SIG-M5 (cell line): ENCODE results near the gene SOX13.
"Not testable (repeated sequence)": the region's sequence is repeated elsewhere in the genome, so short reads cannot be mapped to it uniquely, and the experiment has no call there.

ENCODE experiments used
- DNase-seq: peaks from one replicate; lab custom pipeline; 2025; lab: John Stamatoyannopoulos, UW

The SOX13 gene

DNA sequence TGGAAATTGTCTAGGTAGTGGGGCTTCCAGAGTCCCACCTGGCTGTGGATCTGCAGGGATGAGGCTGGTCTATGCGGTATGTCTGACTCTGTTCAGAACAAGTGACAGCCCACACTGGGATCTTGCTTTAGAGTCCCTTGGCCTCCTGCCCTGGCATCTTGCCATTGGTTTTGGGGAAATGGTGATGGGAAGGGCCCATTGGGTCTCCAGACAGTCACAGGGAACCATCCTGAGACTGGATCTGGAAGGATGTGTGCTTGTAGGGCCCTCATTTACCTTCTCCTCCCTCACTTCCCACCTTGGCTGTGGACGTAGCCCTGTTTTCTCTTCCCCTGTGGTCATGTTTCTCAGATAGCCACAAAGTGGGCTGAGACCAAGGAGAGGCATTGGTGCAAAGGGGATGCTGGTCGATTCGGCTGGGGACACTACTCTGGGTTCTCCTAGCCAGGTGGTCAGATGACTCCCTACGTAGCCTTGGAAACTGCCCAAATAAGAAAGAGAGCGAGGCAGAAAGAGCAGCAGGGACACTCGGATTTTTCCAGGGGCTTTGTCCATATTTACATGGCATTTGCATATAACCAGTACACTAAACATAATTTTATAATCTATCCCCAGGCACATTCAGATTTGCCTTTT is 15.1 kb downstream of the SOX13 start:
- DNase-seq = no peak

DNA sequence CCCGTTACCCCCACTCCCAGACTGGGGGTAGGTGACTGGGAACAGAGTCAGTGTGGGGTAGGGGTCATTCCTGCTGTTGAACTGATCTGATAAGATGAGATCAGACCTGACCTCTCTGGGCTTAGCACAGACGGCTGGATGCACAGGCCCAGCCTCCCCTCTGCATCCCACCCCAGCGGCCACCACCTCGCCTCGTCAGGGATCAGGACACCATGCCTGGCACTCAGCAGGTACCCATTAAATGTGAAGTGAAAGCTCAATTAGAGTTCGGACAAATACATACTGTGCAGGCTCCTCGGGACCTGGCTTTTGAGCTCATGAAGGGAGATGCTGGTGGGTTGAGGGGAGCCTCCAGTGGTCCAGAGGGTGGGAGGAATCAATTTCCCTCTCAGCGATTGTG is 15.7 kb downstream of the SOX13 start:
- no peak for DNase-seq

DNA sequence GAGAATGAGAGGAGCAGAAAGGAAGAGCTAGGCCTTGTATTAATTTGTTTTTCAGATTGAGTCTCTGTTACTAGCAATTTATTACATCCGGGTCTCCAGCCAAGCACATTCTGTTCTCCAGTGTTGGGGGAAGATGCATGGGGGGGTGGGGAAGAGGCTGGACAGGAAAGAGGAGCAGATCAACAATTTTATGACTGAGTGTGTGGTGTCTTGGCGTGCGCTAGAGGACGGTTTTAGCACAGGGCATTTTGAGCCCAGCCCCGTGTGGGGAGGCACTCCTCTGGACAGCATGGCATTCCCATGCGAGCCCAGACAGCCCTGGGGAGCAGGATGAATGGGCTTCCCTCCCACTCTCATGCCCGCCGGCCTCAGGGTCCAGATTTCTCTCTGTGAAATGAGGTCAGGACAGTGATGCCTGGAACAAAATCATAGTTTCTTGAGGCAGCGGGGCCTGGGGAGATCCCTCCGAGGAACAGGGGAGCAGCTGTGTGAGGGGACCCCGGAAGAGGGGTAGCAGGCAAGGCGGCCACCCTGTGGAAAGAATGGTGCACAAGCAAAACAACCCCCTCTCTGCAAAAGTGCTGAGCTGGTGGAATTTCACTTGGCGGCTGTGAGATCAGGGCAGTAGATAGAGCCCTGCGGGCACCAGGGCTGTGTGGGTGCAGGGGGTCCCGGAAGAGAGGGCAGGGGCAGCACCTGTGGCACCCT is 16.3 kb downstream of the SOX13 start:
- no peak for DNase-seq

DNA sequence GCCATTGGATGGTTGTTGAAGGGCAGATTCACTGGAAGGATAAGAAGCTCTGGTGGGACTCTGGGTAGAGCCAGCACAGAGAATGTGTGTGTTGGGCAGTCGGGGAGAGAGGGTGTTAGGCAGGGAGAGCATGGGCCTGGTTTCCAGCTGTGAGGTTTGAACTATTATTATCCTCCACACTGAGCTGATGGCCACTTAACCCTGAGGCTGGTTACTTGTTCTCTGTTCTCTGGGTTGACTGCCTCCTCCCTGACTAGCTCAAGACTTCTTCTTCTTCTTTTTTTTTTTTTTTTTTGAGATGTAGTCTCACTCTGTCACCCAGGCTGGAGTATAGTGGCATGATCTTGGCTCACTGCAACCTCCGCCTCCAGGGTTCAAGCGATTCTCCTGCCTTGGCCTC is 17.2 kb downstream of the SOX13 start:
- not testable (repeated sequence) for DNase-seq

DNA sequence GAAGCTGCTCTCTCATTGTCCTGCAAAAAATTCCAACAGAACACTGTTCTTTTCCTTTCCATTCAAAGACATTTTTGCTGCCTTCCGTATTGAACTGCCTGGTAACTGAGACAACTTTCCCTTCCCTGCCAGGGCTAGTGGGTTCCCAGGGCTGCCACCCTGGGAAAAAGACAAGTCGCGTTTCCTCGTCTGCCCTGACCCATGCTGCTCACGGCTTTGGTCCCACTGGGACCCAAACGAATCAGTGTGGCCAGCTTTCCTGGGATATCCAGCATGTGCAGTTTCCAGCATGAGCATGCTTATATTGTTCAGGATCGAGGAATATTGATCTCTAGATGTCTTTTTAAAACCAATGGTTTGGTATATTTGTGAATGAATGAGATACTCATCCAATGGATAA is 18.2 kb downstream of the SOX13 start:
- no peak for DNase-seq

DNA sequence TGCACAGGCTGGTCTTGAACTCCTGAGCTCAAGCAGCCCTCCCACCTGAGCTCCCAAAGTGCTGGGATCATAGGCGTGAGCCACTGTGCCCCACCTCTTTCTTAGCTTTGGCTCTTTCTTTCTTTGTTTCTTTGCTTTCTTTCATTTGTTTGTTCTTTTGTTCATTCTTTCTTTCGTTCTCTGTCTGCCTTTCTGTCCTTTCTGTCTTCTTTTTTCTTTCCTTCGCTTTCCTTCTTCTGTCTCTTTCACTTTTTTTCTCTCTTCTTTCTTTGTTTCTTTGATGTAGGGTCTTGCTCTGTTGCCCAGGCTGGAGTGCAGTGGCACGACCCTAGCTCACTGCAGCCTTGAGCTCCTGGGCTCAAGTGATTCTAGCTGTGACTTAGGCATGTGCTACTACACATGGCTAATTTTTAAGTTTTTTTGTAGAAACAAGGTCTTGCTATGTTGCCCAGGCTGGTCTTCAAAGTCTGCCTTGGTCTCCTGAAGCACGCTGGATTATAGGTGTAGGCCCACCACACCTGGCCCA is 18.9 kb downstream of the SOX13 start:
- no peak for DNase-seq

DNA sequence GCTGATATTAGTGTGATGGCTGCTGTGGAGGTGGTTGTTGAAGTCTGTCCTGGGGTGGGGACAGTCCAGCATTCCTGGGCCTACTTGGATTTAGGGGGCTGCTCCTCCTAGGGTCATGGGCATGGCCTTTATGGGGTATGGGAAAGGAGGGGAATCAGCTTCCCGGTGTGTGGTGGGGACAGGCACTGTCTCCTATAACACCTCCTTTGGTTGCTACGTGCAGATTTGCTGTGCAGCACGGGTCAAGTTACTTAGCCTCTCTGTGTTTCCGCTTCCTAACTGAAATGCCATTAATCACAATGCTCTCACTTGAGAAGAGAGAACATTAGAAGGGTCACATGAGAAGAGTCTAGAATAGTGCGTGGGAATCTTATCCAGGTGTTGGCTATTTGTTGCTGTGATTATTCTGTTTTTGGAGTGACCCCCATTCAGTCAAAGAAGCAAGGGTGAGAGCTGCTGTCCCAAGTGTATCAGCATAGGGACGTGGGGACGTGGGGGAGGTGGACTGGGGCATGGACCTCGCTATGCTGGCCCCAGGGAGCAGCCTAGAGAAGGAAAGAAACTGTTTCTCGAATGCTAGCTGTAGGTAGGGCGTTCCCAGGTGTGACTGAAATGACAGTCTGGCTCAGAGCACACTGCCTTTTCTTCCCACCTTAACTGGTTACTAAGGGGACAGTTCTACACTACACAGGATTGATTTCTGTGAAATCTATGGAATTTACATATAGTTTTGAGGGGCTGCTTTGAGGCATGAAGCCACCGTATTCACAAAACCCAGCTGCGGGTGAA is 19.9 kb downstream of the SOX13 start:
- DNase-seq = no peak

DNA sequence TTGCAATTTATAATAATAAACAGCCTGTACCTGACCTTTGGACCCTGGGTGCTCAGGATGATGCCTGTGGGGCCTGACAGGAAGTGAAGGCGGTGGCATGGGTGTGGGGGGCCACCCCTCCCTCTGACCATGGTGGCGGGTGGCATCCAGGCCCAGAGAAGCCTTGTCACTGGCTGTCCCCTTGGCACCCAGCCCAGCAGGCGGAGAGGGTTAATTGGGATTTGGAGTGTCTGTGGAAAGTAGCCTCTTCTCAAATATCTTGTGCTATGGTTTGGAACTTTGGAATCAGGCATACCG is 20.5 kb downstream of the SOX13 start:
- DNase-seq = no peak

DNA sequence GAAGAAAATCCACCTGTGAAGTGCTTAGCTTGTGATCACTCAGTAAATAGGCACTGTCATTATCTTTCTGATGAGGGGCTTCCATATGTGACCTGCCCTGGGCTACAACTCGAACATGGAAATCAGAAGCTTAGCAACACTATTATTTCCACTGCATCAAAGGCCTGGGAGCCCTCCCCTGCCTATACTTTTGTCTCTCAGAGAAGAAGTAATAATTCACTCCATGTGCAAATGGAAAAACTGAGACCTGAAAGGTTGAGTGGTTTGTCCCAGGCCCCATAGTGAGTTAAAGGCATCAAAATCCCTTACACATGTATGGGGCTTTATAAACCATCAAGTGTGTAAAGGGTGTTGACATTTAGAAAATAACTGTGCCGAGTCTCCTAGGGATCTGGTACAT is 20.9 kb downstream of the SOX13 start:
- DNase-seq = no peak

DNA sequence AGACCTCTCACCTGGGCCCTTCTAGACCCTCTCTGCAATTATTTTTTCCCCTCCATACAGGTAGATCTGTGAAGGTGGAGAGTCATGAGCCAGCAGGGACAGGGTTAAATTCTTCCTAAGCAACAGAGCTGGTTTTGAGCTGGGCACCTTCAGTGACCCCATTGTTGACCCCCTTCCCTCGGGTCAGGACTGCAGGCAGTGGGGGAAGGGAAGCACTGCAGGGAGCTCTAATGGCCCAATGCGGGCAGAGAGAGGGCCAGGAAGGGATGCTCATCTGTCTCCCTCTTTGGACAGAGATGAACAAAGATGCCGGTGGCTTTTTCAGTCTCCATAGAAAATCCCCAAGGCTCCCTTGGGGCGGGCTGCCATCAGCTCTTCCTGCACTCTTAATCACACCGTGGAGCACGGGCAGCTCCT is 21.4 kb downstream of the SOX13 start:
- no peak for DNase-seq

DNA sequence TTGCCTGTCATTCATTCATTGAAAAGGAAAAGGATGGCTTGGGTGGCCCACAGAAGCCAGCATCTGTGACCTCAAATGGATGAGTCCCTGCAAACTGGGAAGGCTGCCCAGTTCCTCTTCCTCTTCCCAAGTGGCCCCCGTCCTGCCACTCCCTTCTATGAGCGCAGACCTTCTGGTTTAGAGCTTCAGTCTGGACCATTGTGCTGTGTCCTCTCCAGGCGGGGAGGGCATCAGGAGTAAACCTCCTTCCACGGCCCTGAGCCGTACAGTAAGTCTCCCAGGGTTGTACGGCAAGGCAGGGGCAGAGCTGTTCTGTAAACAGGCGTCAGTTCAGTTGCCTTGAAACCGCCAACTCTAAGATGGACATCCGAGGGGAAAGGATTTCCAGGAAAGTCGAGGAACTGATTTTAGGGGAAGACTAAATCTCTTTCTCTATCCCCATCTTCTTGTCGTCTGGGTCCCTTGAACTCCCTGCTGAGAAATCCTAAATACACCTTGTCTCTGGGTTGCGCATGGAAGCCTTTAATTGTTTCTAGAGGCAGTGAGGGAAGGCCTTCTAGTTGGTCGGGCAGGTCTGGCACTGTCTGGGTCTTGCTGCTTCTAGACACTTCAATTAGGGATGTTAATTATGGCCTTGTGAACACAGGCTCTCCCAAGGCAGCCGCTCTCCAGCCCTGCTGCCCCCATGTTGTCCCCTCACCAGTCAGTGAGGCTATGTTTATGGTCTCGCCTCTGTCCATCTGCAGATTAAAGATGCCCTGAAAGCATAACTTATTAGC is 22.1 kb downstream of the SOX13 start:
- DNase-seq = no peak

DNA sequence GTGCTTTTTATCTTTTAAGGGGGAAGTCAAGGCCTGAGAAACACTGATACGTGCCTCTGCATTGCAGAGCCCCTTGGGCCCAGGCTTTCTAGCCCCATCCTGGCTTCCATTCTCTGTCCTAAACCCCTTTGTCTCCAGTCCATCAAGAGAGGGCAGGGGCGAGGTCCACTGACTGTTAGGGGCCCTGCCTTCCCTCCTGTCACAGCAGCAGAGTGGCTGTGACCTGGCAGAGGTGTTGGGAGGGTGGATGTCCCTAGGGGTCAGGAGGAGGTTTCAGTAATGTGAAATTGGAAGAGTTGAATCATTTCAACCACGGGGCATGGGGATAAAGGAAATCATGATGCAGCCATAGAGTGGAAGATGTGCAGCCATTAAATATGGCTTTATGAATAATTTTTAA is 24.0 kb downstream of the SOX13 start:
- DNase-seq = no peak

DNA sequence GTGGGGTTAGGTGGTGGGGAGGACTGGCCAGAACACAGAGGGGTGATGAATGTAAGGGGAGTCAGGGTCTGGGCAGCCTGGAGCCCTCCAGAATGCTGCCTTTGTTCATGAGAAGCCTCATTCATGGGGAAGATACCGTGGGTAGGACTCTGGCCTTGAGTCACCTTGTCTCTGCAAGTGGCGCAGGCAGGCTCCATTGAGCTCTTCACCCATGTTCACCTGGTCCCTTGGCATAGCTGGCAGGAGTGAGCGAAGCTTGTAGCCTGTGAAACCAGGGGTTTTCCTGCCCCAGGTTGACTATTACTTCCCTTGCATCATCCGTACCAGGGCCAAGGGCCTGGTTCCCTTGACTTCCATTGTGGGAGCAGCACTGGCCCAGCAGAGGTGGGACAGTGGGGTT is 25.8 kb downstream of the SOX13 start:
- no peak for DNase-seq

DNA sequence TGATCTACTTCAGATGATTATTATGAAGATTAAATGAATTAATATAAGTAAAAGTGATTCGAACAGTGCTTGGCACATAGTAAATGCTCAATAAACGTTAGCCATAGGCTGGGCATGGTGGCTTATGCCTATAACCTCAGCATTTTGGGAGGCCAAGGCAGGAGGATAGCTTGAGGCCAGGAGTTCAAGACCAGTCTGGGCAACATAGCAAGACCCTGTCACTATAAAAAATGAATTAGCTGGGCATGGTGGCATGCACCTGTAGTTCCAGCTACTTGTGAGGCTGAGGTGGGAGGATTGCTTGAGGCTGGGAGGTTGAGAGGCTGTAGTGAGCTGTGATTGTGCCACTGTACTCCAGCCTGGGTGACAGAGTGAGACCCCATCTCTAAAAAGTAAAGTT is 26.8 kb downstream of the SOX13 start:
- DNase-seq = not testable (repeated sequence)

DNA sequence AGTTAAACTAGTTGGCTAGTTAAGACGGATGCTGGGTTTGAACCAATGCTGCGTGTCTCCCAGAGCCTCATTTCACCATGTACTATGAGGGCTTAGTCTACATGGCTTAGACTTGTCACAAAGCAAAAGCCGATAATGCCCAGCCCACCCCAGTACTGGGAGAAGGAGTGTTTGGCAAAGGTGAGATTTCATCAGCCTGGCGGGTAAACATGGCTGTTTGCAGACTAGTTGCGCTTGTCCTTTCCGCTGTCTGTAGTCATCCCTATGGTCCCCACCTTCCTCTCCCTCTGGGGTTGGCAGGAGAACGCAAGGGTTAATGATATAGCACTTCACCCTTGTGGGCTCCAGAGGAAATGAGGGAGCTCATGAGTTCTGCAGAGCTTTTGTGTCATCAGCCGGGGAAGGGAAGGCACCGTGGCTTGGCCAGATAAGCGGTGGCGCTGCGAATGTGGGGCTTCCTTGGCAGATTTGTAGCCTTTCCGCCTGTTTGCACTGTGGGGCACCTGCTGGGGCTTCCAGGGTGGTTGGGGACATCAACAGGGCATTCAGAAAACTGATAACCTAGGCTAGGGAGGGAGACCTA is 29.2 kb downstream of the SOX13 start:
- DNase-seq = no peak

DNA sequence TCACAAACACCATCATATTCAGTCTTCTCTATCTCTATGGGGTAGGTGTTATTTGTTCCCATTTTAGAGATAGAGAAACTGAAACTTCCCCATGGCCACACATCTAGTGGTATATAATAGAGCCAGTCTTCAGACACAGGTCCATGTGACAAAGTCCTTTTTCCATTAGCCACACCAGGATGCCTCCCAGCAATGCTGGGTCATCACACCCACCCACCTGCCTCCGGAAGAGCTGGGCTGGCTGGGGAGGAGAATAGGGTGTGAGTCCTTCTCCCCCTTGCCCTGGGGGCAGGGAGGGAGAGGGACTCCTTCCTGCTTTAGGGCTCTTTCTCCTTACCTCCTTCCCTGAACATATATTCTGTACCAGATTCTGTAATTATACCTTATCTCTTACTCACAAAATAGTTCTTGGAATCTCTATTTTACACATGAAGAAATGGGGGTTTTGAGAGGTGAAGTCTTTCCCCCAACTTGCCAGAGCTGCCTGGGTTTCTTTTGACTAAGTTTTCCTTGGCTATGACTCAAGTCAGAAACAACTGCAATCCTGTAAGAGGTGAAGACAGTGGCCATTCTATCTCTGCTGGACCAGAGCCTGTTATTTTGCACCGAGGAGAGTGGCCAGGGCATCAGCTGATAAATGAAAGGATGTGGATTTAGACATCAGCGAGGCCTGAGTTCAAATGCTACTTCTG is 30.0 kb downstream of the SOX13 start:
- no peak for DNase-seq

DNA sequence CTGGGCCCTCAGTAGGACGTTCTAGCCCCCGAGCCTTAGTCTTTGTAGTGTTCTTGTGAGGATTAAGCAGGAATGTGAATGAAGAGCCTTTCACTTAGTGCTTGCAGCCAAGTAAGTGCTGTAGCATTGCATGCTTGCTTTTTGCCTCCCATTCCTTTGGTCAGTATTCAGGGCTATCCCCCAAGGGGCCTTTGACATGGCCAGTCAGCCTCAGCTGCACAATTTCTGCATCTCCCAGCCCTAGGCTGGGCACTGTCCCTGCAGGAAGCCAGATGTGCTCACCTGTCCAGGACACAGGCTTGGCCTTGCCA is 30.5 kb downstream of the SOX13 start:
- no peak for DNase-seq

DNA sequence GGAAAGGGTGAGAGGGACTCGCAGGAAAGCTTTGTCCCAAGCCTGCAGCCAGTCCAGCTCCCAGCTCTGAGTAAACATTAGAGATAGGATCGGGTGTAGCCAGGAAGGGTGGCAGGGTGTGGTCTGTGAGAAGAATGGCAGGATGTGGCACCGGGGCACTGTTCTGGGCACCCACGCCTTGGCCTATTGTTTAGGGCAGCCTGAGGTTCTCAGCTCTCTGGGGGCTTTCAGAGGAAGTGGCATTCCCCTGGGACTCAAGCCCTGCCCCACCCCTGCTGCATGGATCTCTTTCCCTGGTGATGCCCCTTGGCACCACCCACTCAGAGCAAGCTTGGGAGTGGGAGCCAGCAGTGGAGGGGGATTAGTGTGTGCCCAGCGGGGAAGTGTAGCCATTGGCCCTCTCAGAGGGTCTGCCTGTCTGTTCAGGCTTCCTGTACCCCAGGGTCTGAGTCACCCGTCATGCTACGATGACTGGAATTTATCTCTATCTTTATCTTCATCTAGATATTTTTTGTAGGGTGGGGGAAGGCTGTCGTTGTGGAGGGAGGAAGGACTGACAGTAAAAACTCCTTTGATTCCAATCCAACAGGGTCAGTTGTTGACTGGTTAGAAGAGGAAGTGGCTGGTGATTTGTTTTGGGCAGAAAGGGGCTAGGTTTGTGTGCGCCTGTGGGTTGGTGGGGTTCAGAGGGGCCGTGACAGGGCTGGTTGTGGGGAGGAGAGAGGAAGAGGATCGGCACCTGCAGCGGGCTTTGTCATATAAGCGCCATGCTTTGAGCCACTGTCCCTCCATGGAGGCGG is 31.6 kb downstream of the SOX13 start:
- DNase-seq = no peak

DNA sequence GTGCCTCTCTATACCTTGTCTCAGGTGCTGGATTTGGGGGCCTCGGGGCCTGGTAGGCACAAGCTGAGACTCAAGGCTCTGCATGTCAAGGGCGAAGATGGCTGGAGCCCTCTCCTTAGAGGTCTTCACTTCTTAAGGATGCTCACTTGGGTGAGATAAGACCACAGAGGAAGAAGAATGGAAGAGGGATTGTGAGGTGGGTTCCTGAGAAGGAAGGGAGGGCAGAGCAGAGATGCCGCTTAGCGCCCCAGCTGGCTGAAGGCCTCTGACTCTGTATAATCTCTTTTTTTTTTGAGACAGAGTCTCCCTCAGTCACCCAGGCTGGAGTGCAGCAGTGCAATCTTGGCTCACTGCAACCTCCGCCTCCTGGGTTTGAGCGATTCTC is 32.2 kb downstream of the SOX13 start:
- no peak for DNase-seq

DNA sequence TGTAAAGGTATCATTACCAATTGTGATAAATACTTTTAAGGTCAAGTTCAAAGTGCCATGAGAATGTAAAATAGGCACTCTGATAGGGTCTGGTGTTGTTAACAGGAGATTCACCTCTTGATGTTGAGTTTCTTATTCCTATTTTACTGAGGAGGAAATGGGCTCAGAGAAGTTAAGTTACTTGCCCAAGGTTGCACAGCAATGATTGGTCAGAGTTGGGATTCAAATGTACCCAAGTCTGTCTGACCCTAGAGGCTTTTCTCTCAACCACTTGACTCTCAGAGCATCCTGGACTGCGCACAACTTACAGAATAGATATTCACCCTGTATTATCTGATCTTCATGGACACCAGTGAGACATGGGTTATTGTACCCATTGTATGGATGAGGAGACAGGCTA is 33.9 kb downstream of the SOX13 start:
- DNase-seq = no peak

DNA sequence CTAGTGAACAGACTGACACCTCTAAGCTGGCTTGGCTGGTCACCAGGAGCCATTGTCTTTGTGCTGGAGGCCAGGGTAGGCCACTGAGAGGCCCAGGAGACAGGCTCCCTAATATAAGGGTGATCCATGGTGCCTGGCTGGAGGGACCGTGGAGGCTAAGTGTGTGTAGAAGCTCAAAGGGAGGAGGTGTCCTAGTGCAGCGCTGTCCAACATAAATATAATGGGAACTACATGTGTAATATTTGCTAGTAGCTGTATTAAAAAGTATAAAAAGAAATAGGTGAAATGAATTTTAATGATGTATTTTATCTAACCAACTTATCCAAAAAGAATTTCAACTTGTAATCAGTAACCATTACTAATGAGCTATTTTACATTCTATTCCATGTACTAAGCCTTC is 35.0 kb downstream of the SOX13 start:
- no peak for DNase-seq
